Sigmoid colon (tissue), 4 donors: ENCODE results near the gene HORMAD2.

Experiments
- EP300 ChIP-seq, 4 donors: sonication (generic); formaldehyde crosslinking; IDR thresholded peaks; one replicate each; pipeline ENCODE4 v1.6.1; 2017; ENCODE audit warnings: antibody characterized with exemption in 4 of 4
- POLR2AphosphoS5 ChIP-seq, 4 donors: sonication (generic); formaldehyde crosslinking; IDR thresholded peaks; one replicate each; pipeline ENCODE4 v1.6.1; 2017; ENCODE audit warnings: antibody characterized with exemption in 4 of 4
- TF ChIP-seq, protein P1 (sequence below), 4 experiments: fragments of 450-650 bp in 3 of 4; fragments of 200-600 bp in 1 of 4; IDR thresholded peaks; one replicate each; pipeline ENCODE4 v1.5.1; 2016 to 2019; ENCODE audit warnings: antibody characterized with exemption in 4 of 4, mild to moderate bottlenecking in 3 of 4, moderate library complexity in 2 of 4

DNA sequence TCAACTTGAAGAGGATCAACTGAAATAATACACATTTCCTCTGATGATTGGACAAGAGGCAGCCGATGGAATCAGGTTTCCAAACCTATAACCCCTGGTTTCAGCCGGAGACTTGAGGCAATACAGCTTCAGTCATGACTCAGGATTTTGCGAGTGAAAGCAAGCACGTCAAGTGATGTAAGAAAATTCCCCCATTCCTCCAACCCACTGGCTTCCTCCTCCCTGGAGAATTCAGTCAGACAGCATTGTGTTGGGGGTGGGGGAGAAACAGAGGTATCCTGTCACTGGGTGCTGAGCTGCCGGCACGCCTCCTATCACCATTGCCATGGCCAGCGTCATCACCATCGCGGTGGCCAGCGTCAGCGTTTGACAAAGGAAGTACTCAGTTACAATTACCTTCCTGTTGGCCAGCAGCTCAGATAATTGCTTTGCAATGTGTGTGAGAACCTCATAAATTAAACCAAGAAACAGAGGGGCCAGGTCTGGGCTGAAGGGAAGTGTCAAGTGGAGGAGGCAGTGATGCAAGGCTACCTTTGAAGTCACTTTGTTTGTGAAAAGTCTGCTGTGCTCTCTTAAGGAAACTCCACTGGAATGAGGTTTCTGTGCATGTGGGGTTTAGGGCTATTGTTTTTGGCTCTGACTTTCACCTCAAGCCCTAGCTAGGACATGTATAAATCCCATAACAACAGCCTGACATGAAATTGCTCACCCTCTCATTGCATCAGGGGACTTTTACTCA is 116.0 kb downstream of the HORMAD2 start:
- TF ChIP-seq, protein P1, sequence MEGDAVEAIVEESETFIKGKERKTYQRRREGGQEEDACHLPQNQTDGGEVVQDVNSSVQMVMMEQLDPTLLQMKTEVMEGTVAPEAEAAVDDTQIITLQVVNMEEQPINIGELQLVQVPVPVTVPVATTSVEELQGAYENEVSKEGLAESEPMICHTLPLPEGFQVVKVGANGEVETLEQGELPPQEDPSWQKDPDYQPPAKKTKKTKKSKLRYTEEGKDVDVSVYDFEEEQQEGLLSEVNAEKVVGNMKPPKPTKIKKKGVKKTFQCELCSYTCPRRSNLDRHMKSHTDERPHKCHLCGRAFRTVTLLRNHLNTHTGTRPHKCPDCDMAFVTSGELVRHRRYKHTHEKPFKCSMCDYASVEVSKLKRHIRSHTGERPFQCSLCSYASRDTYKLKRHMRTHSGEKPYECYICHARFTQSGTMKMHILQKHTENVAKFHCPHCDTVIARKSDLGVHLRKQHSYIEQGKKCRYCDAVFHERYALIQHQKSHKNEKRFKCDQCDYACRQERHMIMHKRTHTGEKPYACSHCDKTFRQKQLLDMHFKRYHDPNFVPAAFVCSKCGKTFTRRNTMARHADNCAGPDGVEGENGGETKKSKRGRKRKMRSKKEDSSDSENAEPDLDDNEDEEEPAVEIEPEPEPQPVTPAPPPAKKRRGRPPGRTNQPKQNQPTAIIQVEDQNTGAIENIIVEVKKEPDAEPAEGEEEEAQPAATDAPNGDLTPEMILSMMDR (IDR thresholded peaks at IDR 0.05) = no peak
- TF ChIP-seq POLR2AphosphoS5 (IDR thresholded peaks at IDR 0.05) (peak in 2 of 4 donors; percentile 27 to 53), EP300 (IDR thresholded peaks at IDR 0.05) (peak in 1 of 4 donors; percentile 14)
